GM12878 (cell line): ENCODE results near the gene UTP14C. TPM values are rescaled to one million over a fixed set of nuclear protein-coding genes. Genes with fewer than 3 reads are reported as not detected.

Source experiments
- ATAC-seq: fragments of 200-7000 bp; cut with Tn5 transposase; 3 replicates; pipeline ENCODE4 v1.9.1; 2020; ENCODE audit warnings: mild to moderate bottlenecking, moderate library complexity
- BruUV-seq: library from RNA; stranded (reverse); fragments of 400-500 nt; replicated peaks from 2 replicates; lab custom pipeline; 2021; lab: Mats Ljungman, UMichigan
- CTCF ChIA-PET: fragments of 300-600 bp; sonication (Branson Sonifier 250); formaldehyde crosslinking; extraction: SDS; loops from one replicate; lab custom pipeline; 2021; ENCODE audit warnings: inconsistent platforms; lab: Yijun Ruan, JAX
- POLR2A ChIA-PET: fragments of 350-600 bp; formaldehyde crosslinking; extraction: SDS; loops from one replicate; lab custom pipeline; 2021; ENCODE audit warnings: inconsistent platforms; lab: Charles Lee
- RAD21 ChIA-PET: fragments of 300-600 bp; sonication (Branson Sonifier 250); formaldehyde crosslinking; loops from one replicate; lab custom pipeline; 2023; ENCODE audit warnings: antibody characterized with exemption; ENCODE audit not compliant: unreplicated experiment; lab: Charles Lee
- SMC1A ChIA-PET: fragments of 300-600 bp; sonication (Branson Sonifier 250); formaldehyde crosslinking; loops from one replicate; lab custom pipeline; 2023; ENCODE audit not compliant: unreplicated experiment, uncharacterized antibody; lab: Charles Lee
- DNase-seq: peaks from one replicate; pipeline ENCODE4 v3.0.0-alpha.2; 2011; ENCODE audit warnings: low read depth, low spot score
- FAIRE-seq: peaks from 3 replicates; lab custom pipeline; 2011; peaks lifted over from hg19 to GRCh38; lab: Jason Lieb, UNC
- H2AFZ ChIP-seq: 2 replicates; pipeline ENCODE4 v1.6.0; 2011; ENCODE audit warnings: low read depth, low read length, control low read depth; ENCODE audit not compliant: control insufficient read depth
- H3K27ac ChIP-seq: 2 replicates; pipeline ENCODE4 v1.5.1; 2011; ENCODE audit warnings: control low read depth; ENCODE audit not compliant: control insufficient read depth, insufficient read depth
- H3K27me3 ChIP-seq, 2 experiments: replicated peaks in 1 of 2; 2 replicates each; pipeline versions ENCODE4 v1.6.0 to v1.6.1; 2011; ENCODE audit warnings: low read length in 1 of 2; ENCODE audit not compliant: control insufficient read depth in 2 of 2, insufficient read depth in 2 of 2
- H3K36me3 ChIP-seq, 2 experiments: 2 replicates each; pipeline ENCODE4 v1.5.1; 2011; ENCODE audit warnings: low read length in 1 of 2; ENCODE audit not compliant: control insufficient read depth in 2 of 2, insufficient read depth in 2 of 2
- H3K4me1 ChIP-seq: 2 replicates; pipeline ENCODE4 v1.6.1; 2011; ENCODE audit warnings: mild to moderate bottlenecking, low read length, moderate library complexity, mixed read lengths; ENCODE audit not compliant: control insufficient read depth, insufficient read depth
- H3K4me2 ChIP-seq: 2 replicates; pipeline ENCODE4 v1.6.0; 2011; ENCODE audit warnings: control low read depth; ENCODE audit not compliant: control insufficient read depth, insufficient read depth
- H3K4me3 ChIP-seq: fragments of 200-600 bp; sonication (generic); 2 replicates; pipeline ENCODE4 v1.5.1; 2016
- H3K79me2 ChIP-seq: 2 replicates; pipeline ENCODE4 v1.6.0; 2011; ENCODE audit warnings: low read length; ENCODE audit not compliant: control insufficient read depth, insufficient read depth
- H3K9ac ChIP-seq: 2 replicates; pipeline ENCODE4 v1.8.0; 2011; ENCODE audit warnings: low read length, control low read depth, mixed read lengths; ENCODE audit not compliant: control insufficient read depth, insufficient read depth
- H3K9me3 ChIP-seq: replicated peaks from 3 replicates; pipeline ENCODE4 v1.5.1; 2011; ENCODE audit warnings: mild to moderate bottlenecking, low read length; ENCODE audit not compliant: control insufficient read depth, insufficient read depth
- H4K20me1 ChIP-seq: 2 replicates; pipeline ENCODE4 v1.6.0; 2011; ENCODE audit not compliant: control insufficient read depth, insufficient read depth
- CHD4 ChIP-seq: fragments of 200-600 bp; sonication (generic); IDR thresholded peaks from 2 replicates; pipeline ENCODE4 v1.6.1; 2016; ENCODE audit warnings: mild to moderate bottlenecking
- GABPA ChIP-seq: IDR thresholded peaks from 2 replicates; pipeline ENCODE4 v1.6.1; 2014; ENCODE audit warnings: antibody characterized with exemption, low read depth, mild to moderate bottlenecking, inconsistent platforms
- JUND ChIP-seq: IDR thresholded peaks from 2 replicates; pipeline ENCODE4 v1.6.1; 2012; ENCODE audit warnings: low read depth, mild to moderate bottlenecking, low read length, improper control_type of control experiment, moderate library complexity
- PAX8 ChIP-seq: fragments of 450-650 bp; IDR thresholded peaks from 2 replicates; pipeline ENCODE4 v1.6.1; 2017; ENCODE audit warnings: mild to moderate bottlenecking, moderate library complexity
- POLR2A ChIP-seq: IDR thresholded peaks from 2 replicates; pipeline ENCODE4 v1.6.1; 2011; ENCODE audit warnings: low read depth, mild to moderate bottlenecking, low read length
- RCOR1 ChIP-seq: conservative IDR thresholded peaks from 2 replicates; pipeline ENCODE4 v1.6.1; 2012; ENCODE audit warnings: low read depth, low read length, improper control_type of control experiment
- SPI1 ChIP-seq: IDR thresholded peaks from 2 replicates; pipeline ENCODE4 v1.6.1; 2011; ENCODE audit warnings: low read depth, mild to moderate bottlenecking, low read length, moderate library complexity, borderline replicate concordance; ENCODE audit not compliant: insufficient read depth
- SUPT20H ChIP-seq: IDR thresholded peaks from 2 replicates; pipeline ENCODE4 v1.6.1; 2011; ENCODE audit warnings: low read depth, mild to moderate bottlenecking, low read length, moderate library complexity, borderline replicate concordance; ENCODE audit not compliant: control insufficient read depth
- TARDBP ChIP-seq: IDR thresholded peaks from 2 replicates; pipeline ENCODE4 v1.6.1; 2016; ENCODE audit warnings: borderline replicate concordance
- ZNF274 ChIP-seq: IDR thresholded peaks from one replicate; pipeline ENCODE4 v1.8.0; 2011; ENCODE audit not compliant: insufficient read length, insufficient read depth
- WGBS: methylation state at CpG from one replicate; pipeline ENCODE4 v1.1.6; 2016; ENCODE audit warnings: low lambda C conversion rate; ENCODE audit not compliant: insufficient replicate concordance, insufficient coverage; ENCODE audit errors: missing lambda C conversion rate; 5-methylcytosine and 5-hydroxymethylcytosine counted together
- in situ Hi-C: fragments of 300-500 bp; cut with MboI; formaldehyde crosslinking; loops from 9 replicates; pipeline ENCODE4 v1.14.3; 2018; ENCODE audit warnings: mixed read lengths
- intact Hi-C: fragments of 100-400 bp; cut with micrococcal nuclease; formaldehyde crosslinking; loops from one replicate; pipeline ENCODE4 v1.14.2; 2022; ENCODE audit not compliant: unreplicated experiment
- polyA plus RNA-seq, 11 experiments: library from polyadenylated mRNA; depleted of rRNA in 4 of 11; unstranded in 6 of 11; stranded (reverse) in 5 of 11; fragments of >200 nt; fragmentation: Nextera tagmentation in 4 of 11; fragmentation: Illumina TruSeq in 1 of 11; extraction: Ambion mirVana in 4 of 11; extraction: Trizol in 1 of 11; gene quantifications; 1 replicate in 1 of 11; 2 replicates in 10 of 11; pipeline versions ENCODE4 v1.2.1 to v1.2.3, GENCODE V29; 2011 to 2016; ENCODE audit warnings: inconsistent platforms in 2 of 11, missing spikeins in 2 of 11, low read depth in 1 of 11
- total RNA-seq, 4 experiments: library from RNA; depleted of rRNA in 3 of 4; stranded (reverse); fragments of >200 nt in 3 of 4; fragmentation: Illumina TruSeq in 1 of 4; extraction: Trizol in 1 of 4; gene quantifications; 2 replicates each; pipeline versions ENCODE4 v1.2.1 to v1.2.3, GENCODE V29; 2013 to 2021
- TF ChIP-seq, protein P1 (sequence below): IDR thresholded peaks from 2 replicates; pipeline ENCODE4 v1.6.1; 2011; ENCODE audit warnings: mild to moderate bottlenecking, low read depth, low read length, moderate library complexity; ENCODE audit not compliant: insufficient replicate concordance
- TF ChIP-seq, protein P2 (sequence below): IDR thresholded peaks from 2 replicates; pipeline ENCODE4 v1.6.1; 2012; ENCODE audit warnings: low read depth, low read length, improper control_type of control experiment

Gene UTP14C
- total and polyA plus RNA-seq, 10 of the 15 experiments (the other 5 are each of a cell fraction or from before 2014, with no cell fraction given): 3.4 to 11.2 (median 6.0) TPM

DNA sequence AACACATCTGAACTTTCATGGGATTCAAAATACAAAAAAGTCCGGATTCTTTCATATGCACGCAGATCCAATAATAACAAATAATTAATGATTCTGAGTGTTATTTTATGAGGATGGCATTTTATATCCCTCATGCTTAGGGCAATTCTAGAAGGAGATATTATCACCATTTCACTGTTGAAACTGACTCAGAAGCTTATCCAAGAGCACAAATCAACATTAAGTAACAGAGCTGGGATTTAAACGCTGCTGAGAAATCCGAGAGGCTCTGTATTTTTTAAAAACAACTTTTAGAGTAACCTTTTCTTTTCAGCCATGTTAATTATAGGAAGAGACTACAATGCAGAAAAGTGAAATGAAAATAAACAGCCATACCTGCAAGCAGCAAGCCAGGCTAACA lies 43.6 kb upstream of the UTP14C start:
- TF ChIP-seq CHD4: no peak
- TF ChIP-seq, protein P1, sequence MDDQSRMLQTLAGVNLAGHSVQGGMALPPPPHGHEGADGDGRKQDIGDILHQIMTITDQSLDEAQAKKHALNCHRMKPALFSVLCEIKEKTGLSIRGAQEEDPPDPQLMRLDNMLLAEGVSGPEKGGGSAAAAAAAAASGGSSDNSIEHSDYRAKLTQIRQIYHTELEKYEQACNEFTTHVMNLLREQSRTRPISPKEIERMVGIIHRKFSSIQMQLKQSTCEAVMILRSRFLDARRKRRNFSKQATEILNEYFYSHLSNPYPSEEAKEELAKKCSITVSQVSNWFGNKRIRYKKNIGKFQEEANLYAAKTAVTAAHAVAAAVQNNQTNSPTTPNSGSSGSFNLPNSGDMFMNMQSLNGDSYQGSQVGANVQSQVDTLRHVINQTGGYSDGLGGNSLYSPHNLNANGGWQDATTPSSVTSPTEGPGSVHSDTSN: no peak
- TF ChIP-seq SUPT20H: no peak
- no peak for TF ChIP-seq RCOR1
- no peak for TF ChIP-seq POLR2A
- no peak for TF ChIP-seq TARDBP
- TF ChIP-seq, protein P2, sequence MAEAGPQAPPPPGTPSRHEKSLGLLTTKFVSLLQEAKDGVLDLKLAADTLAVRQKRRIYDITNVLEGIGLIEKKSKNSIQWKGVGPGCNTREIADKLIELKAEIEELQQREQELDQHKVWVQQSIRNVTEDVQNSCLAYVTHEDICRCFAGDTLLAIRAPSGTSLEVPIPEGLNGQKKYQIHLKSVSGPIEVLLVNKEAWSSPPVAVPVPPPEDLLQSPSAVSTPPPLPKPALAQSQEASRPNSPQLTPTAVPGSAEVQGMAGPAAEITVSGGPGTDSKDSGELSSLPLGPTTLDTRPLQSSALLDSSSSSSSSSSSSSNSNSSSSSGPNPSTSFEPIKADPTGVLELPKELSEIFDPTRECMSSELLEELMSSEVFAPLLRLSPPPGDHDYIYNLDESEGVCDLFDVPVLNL: no peak
- TF ChIP-seq SPI1: no peak
- no peak for TF ChIP-seq GABPA
- no peak for TF ChIP-seq PAX8
- TF ChIP-seq JUND: no peak
- no peak for TF ChIP-seq ZNF274
- TF ChIP-seq, all 136 proteins: peak for 0
- WGBS: 29% methylated on average over 4 of the region's 4 CpGs
- ChIA-PET CTCF (interaction anchor here (0.7 to 2.1 kb wide), 2 partner anchors 12 to 15 kb away, joined by 3 to 5 read pairs; no protein-coding TSS in a partner anchor), SMC1A (no interaction called here), RAD21 (no interaction called here), POLR2A (no interaction called here)
- no peak for DNase-seq
- no peak for FAIRE-seq
- Histone ChIP-seq H4K20me1 (no peaks in the 10 kb centered on the region), H3K4me2 (no peak overlapping the region), H3K4me1 (no peaks in the 10 kb centered on the region), H2AFZ (no peak overlapping the region), H3K4me3 (no peak overlapping the region), H3K27ac (no peak overlapping the region), H3K9ac (no peak overlapping the region), H3K79me2 (no peaks in the 10 kb centered on the region), H3K36me3 (no peaks in the 10 kb centered on the region), H3K9me3 (no peaks in the 10 kb centered on the region), H3K27me3 (no peaks in the 10 kb centered on the region)
- BruUV-seq: no TSS peak
- intact Hi-C loops: no loop called here
- no peak for ATAC-seq
- in situ Hi-C loops: no loop called here
